Loucy (cell line): Measurements from ENCODE around the gene FPGS.

ENCODE experiments used
- H2AFZ ChIP-seq: fragments of 200-600 bp; sonication (generic); 2 replicates; pipeline ENCODE4 v1.6.0; 2016; ENCODE audit warnings: antibody characterized with exemption, mild to moderate bottlenecking, low read length, moderate library complexity
- H3F3A ChIP-seq: fragments of 200-600 bp; 2 replicates; pipeline ENCODE4 v1.6.0; 2016; ENCODE audit warnings: antibody characterized with exemption, low read depth, mild to moderate bottlenecking
- H3K27me3 ChIP-seq: fragments of 200-600 bp; sonication (generic); 2 replicates; pipeline ENCODE4 v1.6.1; 2014; ENCODE audit warnings: low read length, mild to moderate bottlenecking; ENCODE audit not compliant: insufficient read depth, poor library complexity, severe bottlenecking
- H3K36me3 ChIP-seq: fragments of 200-600 bp; sonication (generic); 2 replicates; pipeline ENCODE4 v1.6.1; 2016; ENCODE audit warnings: low read length; ENCODE audit not compliant: insufficient read depth
- H3K4me1 ChIP-seq: fragments of 200-600 bp; sonication (generic); 2 replicates; pipeline ENCODE4 v1.5.1; 2014; ENCODE audit warnings: low read length, mild to moderate bottlenecking; ENCODE audit not compliant: insufficient read depth, poor library complexity, severe bottlenecking
- H3K4me2 ChIP-seq: fragments of 200-600 bp; sonication (generic); 2 replicates; pipeline ENCODE4 v1.6.0; 2014; ENCODE audit warnings: antibody characterized with exemption, low read length, low read depth, mild to moderate bottlenecking; ENCODE audit not compliant: poor library complexity, severe bottlenecking
- H3K4me3 ChIP-seq: fragments of 200-600 bp; sonication (generic); 2 replicates; pipeline ENCODE4 v1.5.1; 2014; ENCODE audit warnings: low read length, mild to moderate bottlenecking, mixed read lengths; ENCODE audit not compliant: poor library complexity, severe bottlenecking
- H3K79me2 ChIP-seq: fragments of 200-600 bp; sonication (generic); 2 replicates; pipeline ENCODE4 v1.6.1; 2014; ENCODE audit warnings: low read length; ENCODE audit not compliant: insufficient read depth
- H3K9ac ChIP-seq: fragments of 200-600 bp; sonication (generic); 2 replicates; pipeline ENCODE4 v1.6.0; 2014; ENCODE audit warnings: mild to moderate bottlenecking, low read depth, low read length, moderate library complexity; ENCODE audit not compliant: poor library complexity, severe bottlenecking
- H3K9me2 ChIP-seq: fragments of 200-600 bp; sonication (generic); replicated peaks from 2 replicates; pipeline ENCODE4 v1.6.1; 2016; ENCODE audit warnings: low read depth, low read length, mixed read lengths
- H3K9me3 ChIP-seq: fragments of 200-600 bp; sonication (generic); 2 replicates; pipeline ENCODE4 v1.6.1; 2014; ENCODE audit warnings: mild to moderate bottlenecking, antibody characterized with exemption, low read length, low read depth; ENCODE audit not compliant: insufficient read depth
- H4K20me1 ChIP-seq: fragments of 200-600 bp; sonication (generic); 2 replicates; pipeline ENCODE4 v1.6.0; 2014; ENCODE audit warnings: antibody characterized with exemption, low read length, mild to moderate bottlenecking; ENCODE audit not compliant: insufficient read depth, poor library complexity, severe bottlenecking
- CTCF ChIP-seq: fragments of 200-600 bp; sonication (generic); conservative IDR thresholded peaks from 2 replicates; pipeline ENCODE4 v1.5.1; 2014; ENCODE audit warnings: mild to moderate bottlenecking, antibody characterized with exemption, low read length
- EZH2phosphoT487 ChIP-seq: fragments of 200-600 bp; IDR thresholded peaks from 2 replicates; pipeline ENCODE4 v1.6.1; 2018; ENCODE audit warnings: antibody characterized with exemption, mild to moderate bottlenecking, moderate library complexity, borderline replicate concordance

FPGS gene

GRCh38 chr9:127786773-127787104, 15.9 kb upstream of the FPGS start:
- H3K4me2 ChIP-seq: peak overlapping the region; percentile 99
- peaks cover 51% of the 10 kb centered on the region for H3K36me3 ChIP-seq
- H3K9me2 ChIP-seq: no peaks in the 10 kb centered on the region
- peaks cover 61% of the 10 kb centered on the region for H3K4me1 ChIP-seq
- peaks cover 4% of the 10 kb centered on the region for H3K27me3 ChIP-seq
- H4K20me1 ChIP-seq: peaks cover 52% of the 10 kb centered on the region
- TF ChIP-seq CTCF (peak; percentile 74), EZH2phosphoT487 (no peak)
- H2AFZ ChIP-seq: no peak overlapping the region
- peaks cover 21% of the 10 kb centered on the region for H3F3A ChIP-seq
- H3K9ac ChIP-seq: peak overlapping the region; percentile 97
- peak overlapping the region; percentile 81 for H3K4me3 ChIP-seq
- H3K9me3 ChIP-seq: no peaks in the 10 kb centered on the region
- H3K79me2 ChIP-seq: peaks cover 71% of the 10 kb centered on the region

- Histone ChIP-seq H3K4me1 (peaks cover 56% of the 10 kb centered on the region), H4K20me1 (peaks cover 58% of the 10 kb centered on the region), H3K4me3 (peak overlapping the region; percentile 81), H3K36me3 (peaks cover 59% of the 10 kb centered on the region), H2AFZ (no peak overlapping the region), H3K9me2 (no peaks in the 10 kb centered on the region), H3K79me2 (peaks cover 85% of the 10 kb centered on the region), H3K9ac (peak overlapping the region; percentile 97), H3K4me2 (peak overlapping the region; percentile 99), H3F3A (peaks cover 9% of the 10 kb centered on the region; the same call in 1 of the 2 replicates), H3K9me3 (no peaks in the 10 kb centered on the region), H3K27me3 (peaks cover 4% of the 10 kb centered on the region)
- TF ChIP-seq EZH2phosphoT487 (no peak), CTCF (no peak)
Measured at GRCh38 chr9:127788337-127789011, 14.2 kb upstream of the FPGS start.

DNA sequence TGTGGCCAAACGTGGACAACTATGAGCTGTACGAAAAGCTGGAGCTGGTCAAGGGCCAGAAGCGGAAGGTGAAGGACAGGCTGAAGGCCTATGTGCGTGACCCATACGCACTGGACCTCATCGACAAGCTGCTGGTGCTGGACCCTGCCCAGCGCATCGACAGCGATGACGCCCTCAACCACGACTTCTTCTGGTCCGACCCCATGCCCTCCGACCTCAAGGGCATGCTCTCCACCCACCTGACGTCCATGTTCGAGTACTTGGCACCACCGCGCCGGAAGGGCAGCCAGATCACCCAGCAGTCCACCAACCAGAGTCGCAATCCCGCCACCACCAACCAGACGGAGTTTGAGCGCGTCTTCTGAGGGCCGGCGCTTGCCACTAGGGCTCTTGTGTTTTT, 13.5 kb upstream of the FPGS start:
- TF ChIP-seq EZH2phosphoT487: no peak
- TF ChIP-seq CTCF: no peak
- peaks cover 55% of the 10 kb centered on the region for H3K4me1 ChIP-seq
- peaks cover 4% of the 10 kb centered on the region for H3K27me3 ChIP-seq
- peaks cover 6% of the 10 kb centered on the region; the same call in 1 of the 2 replicates for H3F3A ChIP-seq
- peaks cover 89% of the 10 kb centered on the region for H3K79me2 ChIP-seq
- no peaks in the 10 kb centered on the region for H3K9me3 ChIP-seq
- peaks cover 59% of the 10 kb centered on the region for H3K36me3 ChIP-seq
- H3K9ac ChIP-seq: no peak overlapping the region
- H3K4me3 ChIP-seq: no peak overlapping the region
- no peaks in the 10 kb centered on the region for H3K9me2 ChIP-seq
- no peak overlapping the region for H2AFZ ChIP-seq
- H4K20me1 ChIP-seq: peaks cover 58% of the 10 kb centered on the region
- H3K4me2 ChIP-seq: peak overlapping the region; percentile 99
